H1 (cell line): Measurements from ENCODE around the gene SLC25A47.

Source experiments
- JUN ChIP-seq: IDR thresholded peaks from 2 replicates; pipeline ENCODE4 v1.6.1; 2011; ENCODE audit warnings: low read depth, mild to moderate bottlenecking, improper control_type of control experiment, low read length
- KDM1A ChIP-seq: fragments of 200-600, 300-600 bp; sonication (generic); IDR thresholded peaks from 2 replicates; pipeline ENCODE4 v1.7.1; 2016; ENCODE audit warnings: mild to moderate bottlenecking, low read length, borderline replicate concordance
- PHF8 ChIP-seq: fragments of 200-600 bp; sonication (generic); conservative IDR thresholded peaks from 2 replicates; pipeline ENCODE4 v1.7.1; 2012; ENCODE audit warnings: low read depth, mild to moderate bottlenecking, inconsistent platforms, low read length, moderate library complexity
- POLR2A ChIP-seq, 2 experiments: IDR thresholded peaks; 1 replicate in 1 of 2; 2 replicates in 1 of 2; pipeline ENCODE4 v1.6.1; 2011; ENCODE audit warnings: low read depth in 2 of 2, low read length in 2 of 2, mild to moderate bottlenecking in 2 of 2; ENCODE audit errors: control extremely low read depth in 1 of 2
- POLR2AphosphoS5 ChIP-seq: IDR thresholded peaks from 2 replicates; pipeline ENCODE4 v1.6.1; 2011; ENCODE audit warnings: low read depth, low read length
- TF ChIP-seq, protein P1 (sequence below), 3 experiments: IDR thresholded peaks; 1 replicate in 2 of 3; 2 replicates in 1 of 3; pipeline versions ENCODE4 v1.5.1 to v1.6.1; 2011; ENCODE audit warnings: low read length in 3 of 3, mild to moderate bottlenecking in 3 of 3, inconsistent platforms in 2 of 3, low read depth in 1 of 3, moderate library complexity in 1 of 3; ENCODE audit not compliant: insufficient read depth in 1 of 3; ENCODE audit errors: control extremely low read depth in 1 of 3

DNA sequence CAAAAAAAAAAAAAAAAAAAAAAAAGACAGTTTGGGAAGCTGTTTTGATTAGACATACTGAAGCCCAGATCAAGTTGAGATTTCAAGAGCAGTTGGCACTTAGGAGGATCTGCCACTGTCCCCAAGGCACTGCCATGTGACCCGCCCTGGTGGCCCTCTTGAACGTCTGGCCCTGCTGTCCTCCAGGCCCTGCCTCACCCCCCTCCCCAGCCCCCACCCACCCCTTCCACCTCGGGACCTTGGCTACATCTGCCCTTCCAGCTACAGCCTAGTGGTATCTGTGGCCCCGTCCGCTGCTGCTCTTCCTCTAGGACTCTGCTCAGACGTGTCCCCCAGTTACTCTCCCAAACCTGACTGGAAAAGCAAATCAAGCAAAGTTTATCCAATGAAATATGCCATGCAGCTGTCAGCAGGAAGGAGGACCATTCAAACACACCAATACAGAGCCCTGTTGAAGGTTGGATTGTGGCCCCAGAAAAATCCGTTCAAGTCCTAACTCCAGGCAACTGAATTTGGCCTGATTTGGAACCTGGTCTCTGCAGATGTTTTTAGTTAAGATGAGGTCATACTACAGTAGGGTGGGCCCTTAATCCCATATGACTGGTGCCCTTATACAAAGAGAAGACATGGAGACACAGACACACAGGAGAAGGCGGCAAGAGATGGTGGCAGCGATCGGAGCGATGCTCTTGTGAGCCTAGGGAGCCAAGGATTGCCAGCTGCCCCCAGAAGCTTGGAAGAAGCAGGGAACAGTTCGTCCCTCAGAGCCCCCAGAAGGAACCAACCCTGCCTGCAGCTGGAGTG, 34.6 kb upstream of the SLC25A47 start:
- TF ChIP-seq KDM1A (no peak), POLR2A (IDR thresholded peaks at IDR 0.05; ENCODE audit: control extremely low read depth in 1 of 2, low read depth in 2 of 2, low read length in 2 of 2) (no peak), JUN (no peak), POLR2AphosphoS5 (no peak), PHF8 (no peak)
- TF ChIP-seq, protein P1, sequence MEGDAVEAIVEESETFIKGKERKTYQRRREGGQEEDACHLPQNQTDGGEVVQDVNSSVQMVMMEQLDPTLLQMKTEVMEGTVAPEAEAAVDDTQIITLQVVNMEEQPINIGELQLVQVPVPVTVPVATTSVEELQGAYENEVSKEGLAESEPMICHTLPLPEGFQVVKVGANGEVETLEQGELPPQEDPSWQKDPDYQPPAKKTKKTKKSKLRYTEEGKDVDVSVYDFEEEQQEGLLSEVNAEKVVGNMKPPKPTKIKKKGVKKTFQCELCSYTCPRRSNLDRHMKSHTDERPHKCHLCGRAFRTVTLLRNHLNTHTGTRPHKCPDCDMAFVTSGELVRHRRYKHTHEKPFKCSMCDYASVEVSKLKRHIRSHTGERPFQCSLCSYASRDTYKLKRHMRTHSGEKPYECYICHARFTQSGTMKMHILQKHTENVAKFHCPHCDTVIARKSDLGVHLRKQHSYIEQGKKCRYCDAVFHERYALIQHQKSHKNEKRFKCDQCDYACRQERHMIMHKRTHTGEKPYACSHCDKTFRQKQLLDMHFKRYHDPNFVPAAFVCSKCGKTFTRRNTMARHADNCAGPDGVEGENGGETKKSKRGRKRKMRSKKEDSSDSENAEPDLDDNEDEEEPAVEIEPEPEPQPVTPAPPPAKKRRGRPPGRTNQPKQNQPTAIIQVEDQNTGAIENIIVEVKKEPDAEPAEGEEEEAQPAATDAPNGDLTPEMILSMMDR (IDR thresholded peaks at IDR 0.05; ENCODE audit: control extremely low read depth in 1 of 3, insufficient read depth in 1 of 3, low read depth in 1 of 3, low read length in 3 of 3): no peak
